ENCODE data around the gene SCARF1. TPM values are rescaled to one million over a fixed set of nuclear protein-coding genes. Genes with fewer than 3 reads are reported as not detected.

SCARF1 gene
- total and polyA plus RNA-seq, 2 experiments from 2014 or later: 1.8 to 9.8 TPM

- no peaks in the 10 kb centered on the region for H3K9me3 ChIP-seq (ENCODE audit: low read depth)
- H3K36me3 ChIP-seq: no peaks in the 10 kb centered on the region
- no peak overlapping the region for H3K4me3 ChIP-seq
- peaks cover 11% of the 10 kb centered on the region for H3K4me1 ChIP-seq (ENCODE audit: low read depth)
- no peak overlapping the region for H3K27ac ChIP-seq
- DNase-seq (ENCODE audit: low read depth in 1 of 2, low spot score in 1 of 2): peak in 1 of 2 donors; percentile 24
- peaks cover 8% of the 10 kb centered on the region for H3K27me3 ChIP-seq
- TF ChIP-seq, protein P1, sequence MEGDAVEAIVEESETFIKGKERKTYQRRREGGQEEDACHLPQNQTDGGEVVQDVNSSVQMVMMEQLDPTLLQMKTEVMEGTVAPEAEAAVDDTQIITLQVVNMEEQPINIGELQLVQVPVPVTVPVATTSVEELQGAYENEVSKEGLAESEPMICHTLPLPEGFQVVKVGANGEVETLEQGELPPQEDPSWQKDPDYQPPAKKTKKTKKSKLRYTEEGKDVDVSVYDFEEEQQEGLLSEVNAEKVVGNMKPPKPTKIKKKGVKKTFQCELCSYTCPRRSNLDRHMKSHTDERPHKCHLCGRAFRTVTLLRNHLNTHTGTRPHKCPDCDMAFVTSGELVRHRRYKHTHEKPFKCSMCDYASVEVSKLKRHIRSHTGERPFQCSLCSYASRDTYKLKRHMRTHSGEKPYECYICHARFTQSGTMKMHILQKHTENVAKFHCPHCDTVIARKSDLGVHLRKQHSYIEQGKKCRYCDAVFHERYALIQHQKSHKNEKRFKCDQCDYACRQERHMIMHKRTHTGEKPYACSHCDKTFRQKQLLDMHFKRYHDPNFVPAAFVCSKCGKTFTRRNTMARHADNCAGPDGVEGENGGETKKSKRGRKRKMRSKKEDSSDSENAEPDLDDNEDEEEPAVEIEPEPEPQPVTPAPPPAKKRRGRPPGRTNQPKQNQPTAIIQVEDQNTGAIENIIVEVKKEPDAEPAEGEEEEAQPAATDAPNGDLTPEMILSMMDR (IDR thresholded peaks at IDR 0.05; ENCODE audit: low read depth, low read length): no peak
Observed at GRCh38 chr17:1643999-1644492, 1.5 kb downstream of the SCARF1 start.

- H3K4me3 ChIP-seq: peak overlapping the region; percentile 29
- H3K4me1 ChIP-seq (ENCODE audit: low read depth): peaks cover 9% of the 10 kb centered on the region
- H3K27me3 ChIP-seq: peaks cover 8% of the 10 kb centered on the region
- H3K27ac ChIP-seq: no peak overlapping the region
- H3K36me3 ChIP-seq: no peaks in the 10 kb centered on the region
- TF ChIP-seq, protein P1 (IDR thresholded peaks at IDR 0.05; ENCODE audit: low read depth, low read length): peak; percentile 17
- DNase-seq (ENCODE audit: low read depth in 1 of 2, low spot score in 1 of 2): peak; percentile 23 to 70
- no peaks in the 10 kb centered on the region for H3K9me3 ChIP-seq (ENCODE audit: low read depth)
Observed at GRCh38 chr17:1643293-1643998, 2.1 kb downstream of the SCARF1 start.

DNA sequence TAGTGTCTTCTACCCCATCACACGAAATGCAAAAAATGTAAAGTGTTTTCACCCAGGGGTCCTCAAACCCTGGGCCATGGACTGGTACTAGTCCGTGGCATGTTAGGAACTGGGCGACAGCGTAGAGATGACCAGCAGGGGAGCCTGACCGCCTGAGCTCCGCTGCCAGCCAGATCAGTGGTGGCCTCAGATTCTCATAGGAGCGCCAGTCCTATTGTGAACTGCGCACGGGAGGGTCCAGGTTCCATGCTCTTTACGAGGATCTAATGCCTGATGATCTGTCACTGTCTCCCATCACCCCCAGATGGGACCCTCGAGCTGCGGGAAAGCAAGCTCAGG is 4.5 kb downstream of the SCARF1 start:
- Histone ChIP-seq H3K9me3 (ENCODE audit: low read depth) (no peaks in the 10 kb centered on the region), H3K27ac (no peak overlapping the region), H3K4me3 (no peak overlapping the region), H3K36me3 (no peaks in the 10 kb centered on the region), H3K27me3 (peaks cover 8% of the 10 kb centered on the region), H3K4me1 (ENCODE audit: low read depth) (no peaks in the 10 kb centered on the region)
- DNase-seq (ENCODE audit: low read depth in 1 of 2, low spot score in 1 of 2): no peak
- TF ChIP-seq, protein P1 (IDR thresholded peaks at IDR 0.05; ENCODE audit: low read depth, low read length): no peak

GRCh38 chr17:1640329-1641064 is 5.0 kb downstream of the SCARF1 start:
- no peak for DNase-seq (ENCODE audit: low read depth in 1 of 2, low spot score in 1 of 2)
- peaks cover 8% of the 10 kb centered on the region for H3K27me3 ChIP-seq
- H3K27ac ChIP-seq: no peak overlapping the region
- H3K9me3 ChIP-seq (ENCODE audit: low read depth): no peaks in the 10 kb centered on the region
- no peaks in the 10 kb centered on the region for H3K36me3 ChIP-seq
- no peak overlapping the region for H3K4me3 ChIP-seq
- H3K4me1 ChIP-seq (ENCODE audit: low read depth): no peaks in the 10 kb centered on the region
- TF ChIP-seq, protein P1 (IDR thresholded peaks at IDR 0.05; ENCODE audit: low read depth, low read length): no peak

DNA sequence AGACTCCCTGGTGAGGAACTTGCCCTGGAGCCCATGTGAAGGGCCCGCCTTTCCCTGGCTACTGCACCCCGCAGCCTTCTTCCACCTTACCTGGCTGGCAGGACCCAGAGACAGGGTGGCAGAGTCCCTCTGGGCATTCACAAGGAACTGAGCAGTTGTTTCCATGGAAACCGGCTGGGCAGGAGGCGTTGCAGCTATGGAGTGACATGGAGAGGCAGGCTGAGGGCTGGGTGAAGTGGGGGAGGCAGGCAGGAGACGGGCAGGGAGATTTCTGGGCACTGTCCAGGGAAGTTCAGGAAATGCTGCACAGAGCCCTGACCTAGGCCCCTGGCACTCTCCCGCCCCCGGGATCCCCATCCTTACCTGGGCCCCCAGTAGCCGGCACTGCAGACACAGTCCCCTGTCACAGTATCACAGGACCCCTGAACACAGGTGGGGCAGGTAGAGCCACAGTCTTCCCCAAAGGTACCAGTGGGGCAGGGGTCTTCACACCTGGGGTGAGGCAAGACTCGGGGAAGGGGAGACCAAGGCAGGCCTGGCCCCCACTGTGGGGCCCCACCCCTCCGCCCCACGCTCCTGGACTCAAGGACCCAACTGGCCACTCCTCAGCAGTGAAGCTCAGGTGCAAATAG is 5.9 kb downstream of the SCARF1 start:
- TF ChIP-seq, protein P1 (IDR thresholded peaks at IDR 0.05; ENCODE audit: low read depth, low read length): no peak
- Histone ChIP-seq H3K4me3 (no peak overlapping the region), H3K27me3 (peaks cover 8% of the 10 kb centered on the region), H3K27ac (no peak overlapping the region), H3K4me1 (ENCODE audit: low read depth) (no peaks in the 10 kb centered on the region), H3K36me3 (no peaks in the 10 kb centered on the region), H3K9me3 (ENCODE audit: low read depth) (no peaks in the 10 kb centered on the region)
- DNase-seq (ENCODE audit: low read depth in 1 of 2, low spot score in 1 of 2): no peak
